T follicular helper cell (primary cell): ENCODE measurements around the gene EFTUD2.
A peak's percentile ranks its signal among the peaks of the same experiment; 100 is the strongest.

Source experiments
- DNase-seq: peaks from one replicate; pipeline ENCODE4 v3.0.0-alpha.2; 2020; ENCODE audit warnings: low read depth

The EFTUD2 gene

GRCh38 chr17:44925731-44926697 lies 26.8 kb upstream of the EFTUD2 start:
- no peak for DNase-seq

GRCh38 chr17:44924107-44924544 lies 24.9 kb upstream of the EFTUD2 start:
- no peak for DNase-seq

- no peak for DNase-seq
These were observed 23.7 kb upstream of the EFTUD2 start for GRCh38 chr17:44922746-44923470.

GRCh38 chr17:44922136-44922535 lies 22.9 kb upstream of the EFTUD2 start:
- no peak for DNase-seq

- no peak for DNase-seq
These were observed 22.1 kb upstream of the EFTUD2 start for GRCh38 chr17:44921122-44921882.

- no peak for DNase-seq
These were observed 21.3 kb upstream of the EFTUD2 start for GRCh38 chr17:44920565-44920940.

GRCh38 chr17:44919885-44920564 lies 20.8 kb upstream of the EFTUD2 start:
- peak; percentile 26 for DNase-seq

- no peak for DNase-seq
These were observed 20.2 kb upstream of the EFTUD2 start for GRCh38 chr17:44919411-44919810.

GRCh38 chr17:44918006-44918405 lies 18.8 kb upstream of the EFTUD2 start:
- DNase-seq: no peak

- DNase-seq: no peak
These were observed 18.2 kb upstream of the EFTUD2 start for GRCh38 chr17:44917456-44917855.

- no peak for DNase-seq
These were observed 17.6 kb upstream of the EFTUD2 start for GRCh38 chr17:44916781-44917241.

GRCh38 chr17:44915862-44916780 lies 16.9 kb upstream of the EFTUD2 start:
- no peak for DNase-seq

- no peak for DNase-seq
These were observed 16.1 kb upstream of the EFTUD2 start, which contains the start of gene GFAP for GRCh38 chr17:44915321-44915726. TSS of gene GFAP (minus strand) at chr17:44915500. CDS start at chr17:44915486, 14 bp downstream.

- no peak for DNase-seq
These were observed 15.5 kb upstream of the EFTUD2 start for GRCh38 chr17:44914698-44915271.

GRCh38 chr17:44914148-44914547 lies 14.9 kb upstream of the EFTUD2 start:
- no peak for DNase-seq

GRCh38 chr17:44913676-44914075 lies 14.4 kb upstream of the EFTUD2 start:
- no peak for DNase-seq

GRCh38 chr17:44912763-44913544 lies 13.7 kb upstream of the EFTUD2 start:
- no peak for DNase-seq

GRCh38 chr17:44911133-44912001 lies 12.1 kb upstream of the EFTUD2 start:
- peak; percentile 18 for DNase-seq
